Stromal cell of bone marrow (primary cell): ENCODE results near the gene SIK3.
"Not testable (repeated sequence)": the region's sequence is repeated elsewhere in the genome, so short reads cannot be mapped to it uniquely, and the experiment has no call there.

Experiments used
- DNase-seq: peaks from one replicate; pipeline ENCODE4 v3.0.0-alpha.2; 2012; ENCODE audit warnings: low read depth

SIK3 gene

DNA sequence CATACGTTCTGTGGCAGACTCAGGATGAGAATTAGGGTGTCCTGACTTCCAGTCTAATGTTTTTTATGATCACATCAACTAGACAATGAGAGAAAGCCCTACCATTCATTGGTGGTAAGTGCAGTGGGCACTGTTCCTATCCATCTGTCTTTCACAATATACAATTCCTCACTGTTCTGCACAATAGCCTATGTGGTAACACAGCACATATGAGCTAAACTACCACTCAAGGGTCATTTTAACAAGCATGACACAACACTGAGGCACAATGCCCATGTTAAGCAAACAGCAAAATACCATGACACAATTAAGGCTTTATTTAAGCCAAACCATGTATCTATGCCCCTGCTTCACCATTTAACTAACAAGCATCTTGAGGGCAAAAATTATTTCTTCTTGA lies 52.3 kb downstream of the SIK3 start:
- peak; percentile 40 for DNase-seq

DNA sequence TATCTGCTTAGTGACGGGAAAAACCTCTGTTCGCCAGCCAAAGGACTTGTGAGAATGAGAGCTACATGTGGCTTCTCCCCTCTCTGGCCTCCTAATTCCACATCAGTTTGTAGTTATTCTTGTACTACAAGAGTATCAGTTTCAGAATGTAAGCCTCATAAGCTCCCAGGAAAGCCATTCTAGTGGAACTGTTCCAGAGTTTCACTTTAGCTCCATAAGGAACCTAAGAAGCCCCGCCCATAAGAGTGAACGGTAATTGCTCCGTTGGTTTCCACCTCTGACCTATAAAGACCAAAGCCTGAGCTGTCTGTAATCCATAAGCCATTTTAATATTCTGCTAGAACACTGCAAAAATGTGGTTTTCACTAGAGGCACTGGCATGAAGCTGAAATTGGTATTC lies 53.0 kb downstream of the SIK3 start:
- DNase-seq: peak; percentile 56

DNA sequence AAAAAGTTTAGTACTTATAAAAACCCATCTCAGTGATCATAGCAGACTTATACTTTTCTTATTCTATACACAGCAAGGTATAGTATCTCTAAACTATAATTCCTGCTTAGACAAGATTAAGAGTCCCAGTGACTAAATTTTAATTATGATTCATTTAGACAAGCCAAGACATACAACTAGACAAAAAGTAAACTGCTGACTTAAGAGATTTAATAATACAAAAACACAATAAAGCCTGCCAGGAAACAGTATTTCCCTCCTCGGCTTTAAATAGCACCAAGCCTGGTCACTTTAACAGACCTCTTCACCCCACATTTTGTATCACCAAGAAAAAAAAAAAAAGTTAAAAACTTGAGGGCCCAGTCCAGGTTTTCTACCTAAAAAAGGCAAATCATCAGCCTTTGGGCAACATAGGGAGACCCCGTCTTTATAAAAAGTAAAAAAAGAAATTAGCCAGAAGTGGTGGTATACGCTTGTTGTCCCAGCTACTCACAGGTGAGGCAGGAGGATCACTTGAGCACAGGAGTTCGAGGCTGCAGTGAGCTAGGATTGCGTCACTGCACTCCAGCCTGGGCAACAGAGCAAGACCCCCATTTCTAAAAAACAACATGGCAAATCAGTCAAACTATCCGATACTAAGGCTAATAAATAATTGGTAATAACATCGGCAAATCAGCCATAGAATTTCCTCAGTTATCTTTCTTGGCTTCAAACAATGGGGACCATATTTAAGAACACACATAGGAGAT lies 53.8 kb downstream of the SIK3 start:
- no peak for DNase-seq

DNA sequence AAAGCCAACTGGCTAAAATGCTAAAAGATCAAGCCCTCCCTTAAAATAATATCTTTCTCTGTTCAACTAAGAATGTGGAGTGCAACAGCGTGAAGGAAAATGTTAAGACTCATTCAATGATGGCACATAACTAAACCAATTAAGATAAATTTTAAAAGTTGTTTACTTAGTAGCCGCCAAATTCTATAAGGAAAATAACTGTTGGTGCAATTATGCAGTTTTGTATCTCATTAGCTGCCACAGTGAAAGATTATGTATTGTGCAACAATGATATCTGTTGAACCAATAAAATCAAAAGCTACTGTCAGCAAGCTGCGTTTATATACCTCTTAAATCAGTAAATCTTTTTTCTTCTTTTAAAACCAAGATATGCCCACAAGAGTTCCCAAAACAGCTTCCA lies 55.5 kb downstream of the SIK3 start:
- DNase-seq: no peak

DNA sequence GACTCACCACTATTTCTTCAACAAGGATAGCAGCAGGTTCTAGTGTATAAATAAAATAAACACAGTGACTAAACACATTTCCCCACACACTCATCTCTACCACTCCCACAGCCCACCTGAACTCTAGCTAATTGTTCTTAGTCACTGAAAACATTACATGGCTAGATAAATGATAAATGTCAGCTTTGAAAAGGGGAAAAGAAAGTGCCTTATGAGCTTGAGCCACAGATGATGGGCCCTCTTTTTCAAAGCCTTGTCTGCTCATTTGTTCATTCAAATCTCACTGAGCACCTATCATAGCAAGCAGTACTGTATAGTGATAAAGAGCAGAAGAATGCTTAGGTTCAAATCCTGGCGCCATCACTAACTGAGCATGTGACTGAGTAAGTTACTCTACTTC lies 58.3 kb downstream of the SIK3 start:
- no peak for DNase-seq

DNA sequence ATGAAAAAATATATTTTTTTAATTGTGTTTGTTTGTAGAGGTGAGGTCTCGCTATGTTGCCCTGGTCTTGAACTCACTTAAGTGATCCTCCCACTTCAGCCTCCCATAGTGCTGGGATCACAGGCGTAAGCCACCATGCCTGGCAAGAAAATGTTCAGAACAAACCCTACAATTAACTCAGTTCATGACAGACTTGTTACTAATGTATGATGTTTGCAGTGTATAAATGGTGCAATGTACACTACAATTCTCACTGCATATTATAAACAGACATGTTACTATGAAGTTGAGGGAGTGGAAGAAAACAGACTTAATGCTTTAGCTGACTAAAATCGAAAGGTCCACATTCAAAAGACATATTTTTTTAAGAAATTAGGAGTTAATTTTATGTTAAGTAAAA lies 59.0 kb downstream of the SIK3 start:
- no peak for DNase-seq

DNA sequence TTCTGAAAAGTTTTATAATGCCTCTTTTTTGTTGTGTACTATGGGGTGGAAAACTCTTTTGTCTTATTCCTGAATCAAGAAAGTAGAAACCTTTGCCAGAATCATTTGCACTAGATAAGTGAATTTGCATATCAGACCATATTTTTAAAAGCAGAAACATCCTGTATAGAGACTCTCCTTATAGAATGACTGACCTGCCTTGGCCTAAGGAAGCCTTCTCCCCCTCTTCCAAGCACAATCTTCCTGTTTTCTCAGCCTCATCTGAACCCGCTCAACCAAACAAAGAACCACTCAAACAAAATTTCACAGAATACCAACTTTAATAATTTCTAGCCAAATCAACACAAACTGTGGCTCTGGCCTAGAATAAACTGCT lies 60.3 kb downstream of the SIK3 start:
- DNase-seq: no peak

DNA sequence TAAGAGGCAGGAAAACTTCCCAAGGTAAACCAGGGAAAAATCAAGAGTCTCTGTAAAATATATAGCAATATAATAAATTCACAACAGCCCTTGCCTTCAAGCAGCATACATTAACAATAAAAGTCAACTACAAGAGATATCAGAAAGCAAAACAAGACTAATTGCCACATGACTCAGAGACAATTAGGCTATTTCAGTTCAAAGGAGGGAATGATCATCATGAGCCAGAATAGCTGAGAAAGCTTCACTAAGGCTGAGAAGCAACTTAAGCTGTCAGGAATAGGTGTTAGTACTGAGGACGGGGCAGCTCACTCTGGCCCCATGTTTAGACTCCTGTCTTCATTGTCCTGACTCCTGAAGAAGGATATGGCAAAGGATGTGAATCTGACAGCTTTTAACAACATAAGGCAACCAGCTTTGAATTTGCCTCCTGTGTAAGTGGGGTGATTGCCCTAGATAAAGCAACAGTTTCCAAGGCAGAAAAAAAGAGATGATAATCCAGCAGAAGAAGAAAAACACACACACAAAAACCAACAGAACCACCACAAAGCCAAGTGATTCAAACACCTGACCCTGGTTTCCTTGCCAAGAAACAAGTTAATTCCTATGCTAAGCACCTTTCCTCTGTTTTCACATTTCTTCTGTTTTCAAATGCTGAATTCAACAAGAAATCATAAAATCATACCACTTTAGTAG lies 60.8 kb downstream of the SIK3 start:
- no peak for DNase-seq

DNA sequence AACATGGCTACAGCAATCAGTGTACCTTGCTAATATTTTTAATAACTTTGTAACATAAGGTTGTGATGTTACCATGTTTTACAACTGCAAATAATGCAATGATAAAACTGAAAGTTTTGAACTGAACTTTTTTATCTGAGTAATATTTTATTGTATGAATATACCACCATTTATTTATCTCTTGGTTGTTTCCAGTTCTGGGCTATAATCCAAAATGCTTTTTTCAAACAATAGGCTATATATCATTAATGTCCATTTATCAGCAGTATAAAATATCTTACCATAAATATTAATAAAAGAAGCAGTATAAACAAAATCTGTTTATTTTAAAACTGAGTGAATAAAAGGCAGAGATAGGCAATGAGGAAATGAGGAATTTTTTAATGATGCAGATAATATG lies 63.3 kb downstream of the SIK3 start:
- DNase-seq: no peak

DNA sequence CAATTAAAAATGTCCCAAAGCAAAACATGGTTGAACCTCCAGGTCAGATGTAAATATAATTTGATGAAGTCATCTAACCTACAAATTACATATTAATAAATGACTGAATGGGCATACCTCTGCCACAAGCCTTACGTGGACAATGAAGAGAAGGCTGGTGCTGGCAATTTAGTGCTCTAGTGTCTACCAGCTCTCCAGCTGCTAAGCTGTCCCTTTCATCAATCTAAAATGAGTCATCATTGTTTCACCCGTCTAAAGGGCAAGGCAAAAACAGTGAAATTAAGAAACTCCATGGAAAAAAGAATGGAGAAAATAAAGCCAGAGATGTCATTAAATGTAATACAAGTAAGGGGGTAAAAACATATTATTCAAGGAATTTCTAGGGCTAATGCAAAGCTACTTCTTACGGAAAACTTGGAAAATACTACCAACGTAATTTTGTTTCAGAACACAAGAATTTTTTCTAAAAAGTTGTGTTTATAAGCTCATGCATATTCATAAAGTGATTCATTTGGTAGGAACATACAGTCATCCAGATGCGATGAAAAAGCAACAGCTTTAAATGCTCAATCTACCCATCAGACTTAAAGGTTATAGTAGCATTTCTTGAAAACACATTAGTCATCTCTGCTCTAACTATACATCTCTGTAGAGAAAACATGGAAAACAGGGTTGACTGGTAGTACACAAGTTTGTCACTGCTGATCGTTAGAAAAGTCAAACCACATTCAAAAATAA lies 71.5 kb downstream of the SIK3 start:
- DNase-seq: no peak

DNA sequence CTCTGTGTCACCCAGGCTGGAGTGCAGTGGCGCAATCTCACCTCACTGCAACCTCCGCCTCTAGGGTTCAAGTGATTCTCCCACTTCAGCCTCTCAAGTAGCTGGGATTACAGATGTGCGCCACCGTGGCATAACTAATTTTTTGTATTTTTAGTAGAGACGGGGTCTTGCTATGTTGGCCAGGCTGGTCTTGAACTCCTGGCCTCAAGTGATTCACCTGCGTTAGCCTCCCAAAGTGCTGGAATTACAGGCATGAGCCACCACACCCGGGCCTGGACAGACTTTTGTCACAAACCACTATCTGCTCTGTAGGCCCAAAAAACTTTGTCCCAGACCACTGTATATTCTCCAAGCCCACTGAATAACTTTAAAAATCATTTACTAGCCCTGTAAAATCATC lies 74.5 kb downstream of the SIK3 start:
- not testable (repeated sequence) for DNase-seq

DNA sequence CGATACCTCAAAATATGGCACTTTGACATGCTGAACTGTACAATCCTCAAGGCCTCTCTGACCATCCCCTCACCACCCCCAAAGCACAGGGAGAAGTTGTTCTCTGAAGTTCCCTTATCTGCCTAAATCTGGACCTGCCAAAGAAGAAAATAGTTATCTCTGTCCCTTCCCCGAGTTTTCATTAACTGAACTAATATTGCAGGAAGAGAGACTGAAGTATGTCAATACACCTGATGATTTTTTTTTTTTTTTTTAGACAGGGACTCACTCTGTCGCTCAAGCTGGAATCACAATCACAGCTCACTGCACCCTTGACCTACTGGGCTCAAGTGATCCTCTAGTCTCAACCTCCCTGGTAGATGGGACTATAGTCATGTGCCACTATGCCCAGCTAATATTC lies 75.0 kb downstream of the SIK3 start:
- no peak for DNase-seq

DNA sequence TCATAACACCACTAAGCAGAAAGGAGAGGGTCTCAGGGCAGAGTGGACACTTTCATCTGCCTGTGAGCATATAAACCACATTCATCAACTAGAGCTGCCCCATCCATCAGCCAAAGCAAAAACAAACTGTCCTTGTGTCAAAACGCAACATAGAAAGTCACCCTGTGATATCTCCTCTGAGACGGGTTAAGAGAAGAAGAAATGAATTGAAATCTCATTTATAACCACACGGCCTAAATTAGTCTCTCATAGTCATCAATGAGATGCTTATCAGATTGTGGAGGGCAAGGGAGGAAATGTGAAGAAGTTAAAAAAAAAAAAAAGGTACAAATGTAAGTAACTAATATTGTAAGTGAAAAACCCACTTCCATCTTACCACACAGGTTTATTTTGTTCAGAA lies 75.7 kb downstream of the SIK3 start:
- no peak for DNase-seq

DNA sequence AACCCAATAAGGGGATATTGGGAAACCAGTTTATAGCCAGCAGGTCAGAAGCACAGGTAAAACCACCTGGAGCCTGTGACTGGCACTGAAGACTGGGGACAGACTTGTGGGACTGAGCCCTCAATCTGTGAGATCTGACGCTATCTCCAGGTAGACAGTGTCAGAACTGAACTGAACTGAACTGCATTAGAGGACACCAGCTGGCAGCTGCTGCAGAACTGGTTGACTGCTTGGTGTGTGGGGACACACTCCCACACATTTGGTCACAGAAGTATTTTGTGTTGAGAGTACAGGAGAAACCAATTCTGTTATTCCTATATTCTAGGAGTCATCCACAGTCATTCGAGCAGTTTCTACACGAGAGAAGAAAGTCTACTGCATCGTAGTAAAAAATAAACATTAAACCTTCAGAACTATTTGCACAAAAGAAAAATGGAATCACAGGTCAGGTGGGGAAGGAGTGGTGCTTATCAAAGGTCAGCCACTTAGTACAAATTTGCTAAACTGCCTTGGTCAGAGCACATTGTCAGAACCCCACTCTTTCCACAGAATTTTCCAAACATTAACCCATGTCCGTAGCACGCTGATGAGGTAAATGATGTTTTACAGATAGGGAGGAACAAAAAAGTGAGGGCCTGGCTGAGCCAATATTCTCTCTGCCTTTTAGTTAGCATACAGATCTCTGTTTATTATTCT lies 77.2 kb downstream of the SIK3 start:
- DNase-seq: no peak

DNA sequence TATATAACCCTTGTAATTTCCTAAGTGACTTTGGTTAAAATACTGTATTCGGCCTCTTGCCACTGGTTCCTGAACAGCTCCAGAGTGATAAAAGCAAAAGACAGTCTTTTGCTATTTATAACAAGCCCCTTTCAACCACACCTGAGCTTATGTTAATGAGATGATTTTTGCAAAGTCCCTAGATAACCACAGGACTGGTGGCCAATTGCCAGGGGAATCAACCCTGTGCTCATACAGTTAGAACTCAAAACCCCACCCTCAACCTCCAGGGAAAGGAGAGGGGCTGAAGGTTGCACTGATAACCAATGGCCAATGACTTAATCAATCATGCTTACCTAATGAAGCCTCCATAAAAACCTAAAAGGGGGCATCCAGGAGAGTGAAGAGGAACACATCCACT lies 77.9 kb downstream of the SIK3 start:
- DNase-seq: no peak

DNA sequence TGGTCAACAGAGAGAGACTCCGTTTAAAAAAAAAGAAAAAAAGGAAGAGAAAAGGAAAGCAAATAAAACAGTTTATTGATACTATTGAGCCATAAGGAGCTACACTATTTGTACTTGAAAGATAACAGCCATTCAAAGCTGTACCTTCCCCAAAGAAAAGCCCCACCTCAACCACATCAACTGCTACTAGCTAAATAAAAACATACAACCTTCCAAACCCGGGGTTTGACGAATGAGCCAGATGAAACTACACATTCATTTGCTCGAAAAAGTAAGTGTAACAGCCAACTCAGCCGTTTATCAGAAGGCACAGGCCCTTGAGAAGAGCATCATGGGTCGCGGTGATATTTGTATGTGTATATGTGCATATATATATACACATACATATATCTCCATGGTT lies 78.4 kb downstream of the SIK3 start:
- no peak for DNase-seq

DNA sequence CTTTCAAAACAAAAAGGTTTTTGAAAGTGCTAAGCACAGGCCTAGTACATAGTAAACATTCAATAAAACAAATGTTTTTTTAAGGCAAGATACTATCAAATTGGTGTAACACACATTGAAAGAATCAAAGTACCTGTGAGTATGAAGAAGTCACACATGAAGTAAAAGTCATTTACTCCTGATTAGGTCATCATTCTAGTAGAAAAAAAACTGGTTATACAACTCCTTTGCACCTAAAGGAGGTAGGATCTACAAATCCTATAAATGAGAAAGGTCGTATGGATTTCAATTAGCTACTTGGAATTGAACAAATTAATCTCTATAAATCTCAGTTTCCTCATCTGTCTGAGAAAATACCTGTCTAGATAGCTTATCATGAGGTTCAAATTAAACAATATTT lies 80.8 kb downstream of the SIK3 start:
- no peak for DNase-seq

DNA sequence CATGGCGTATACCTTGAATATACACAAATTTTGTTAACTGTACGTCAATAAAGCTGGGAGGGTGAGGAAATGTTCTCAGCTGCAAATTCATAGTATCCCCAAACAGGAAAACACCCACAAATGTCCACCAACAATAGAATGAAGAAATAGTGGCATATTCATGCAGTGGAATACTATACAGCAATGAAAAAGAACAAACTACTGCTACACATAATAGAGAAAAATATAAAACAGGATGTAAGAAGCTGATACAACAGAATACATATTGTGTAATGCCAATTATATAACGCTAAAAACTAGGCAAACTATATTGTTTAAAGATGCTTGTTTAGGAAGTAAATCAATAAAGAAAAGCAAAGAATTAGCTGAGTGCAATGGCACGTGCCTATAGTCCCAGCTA lies 81.5 kb downstream of the SIK3 start:
- no peak for DNase-seq

DNA sequence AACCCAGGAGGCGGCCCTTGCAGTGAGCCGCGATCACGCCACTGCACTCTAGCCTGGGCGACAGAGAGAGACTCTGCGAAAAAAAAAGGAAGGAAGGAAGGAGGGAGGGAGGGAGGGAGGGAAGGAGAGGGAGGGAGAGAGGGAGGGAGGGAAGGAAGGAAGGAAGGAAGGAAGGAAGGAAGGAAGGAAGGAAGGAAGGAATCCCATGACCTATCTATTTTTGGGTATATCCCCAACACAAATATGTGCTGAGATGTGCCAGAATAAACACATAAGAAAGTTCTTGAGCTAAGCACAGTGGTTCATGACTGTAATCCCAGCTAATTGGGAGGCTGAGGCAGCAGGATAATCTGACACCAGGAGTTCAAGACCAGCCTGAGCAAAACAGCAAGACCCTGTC lies 82.0 kb downstream of the SIK3 start:
- DNase-seq: no peak

DNA sequence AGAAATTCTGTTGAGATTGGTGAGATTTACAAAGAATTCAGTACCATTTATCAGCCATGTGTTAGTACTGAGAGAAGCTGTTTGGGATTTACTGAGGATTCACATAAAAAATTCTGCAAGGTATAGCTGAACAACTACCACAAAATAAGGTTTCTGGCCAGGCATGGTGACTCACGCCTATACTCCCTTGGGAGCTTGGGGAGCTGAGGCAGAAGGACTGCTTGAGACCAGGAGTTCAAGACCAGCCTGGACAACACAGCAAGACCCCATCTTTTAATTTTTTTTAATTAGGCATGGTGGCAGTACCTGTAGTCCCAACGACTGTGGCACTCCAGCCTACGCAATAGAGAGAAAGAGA lies 86.7 kb downstream of the SIK3 start:
- peak; percentile 38 for DNase-seq

DNA sequence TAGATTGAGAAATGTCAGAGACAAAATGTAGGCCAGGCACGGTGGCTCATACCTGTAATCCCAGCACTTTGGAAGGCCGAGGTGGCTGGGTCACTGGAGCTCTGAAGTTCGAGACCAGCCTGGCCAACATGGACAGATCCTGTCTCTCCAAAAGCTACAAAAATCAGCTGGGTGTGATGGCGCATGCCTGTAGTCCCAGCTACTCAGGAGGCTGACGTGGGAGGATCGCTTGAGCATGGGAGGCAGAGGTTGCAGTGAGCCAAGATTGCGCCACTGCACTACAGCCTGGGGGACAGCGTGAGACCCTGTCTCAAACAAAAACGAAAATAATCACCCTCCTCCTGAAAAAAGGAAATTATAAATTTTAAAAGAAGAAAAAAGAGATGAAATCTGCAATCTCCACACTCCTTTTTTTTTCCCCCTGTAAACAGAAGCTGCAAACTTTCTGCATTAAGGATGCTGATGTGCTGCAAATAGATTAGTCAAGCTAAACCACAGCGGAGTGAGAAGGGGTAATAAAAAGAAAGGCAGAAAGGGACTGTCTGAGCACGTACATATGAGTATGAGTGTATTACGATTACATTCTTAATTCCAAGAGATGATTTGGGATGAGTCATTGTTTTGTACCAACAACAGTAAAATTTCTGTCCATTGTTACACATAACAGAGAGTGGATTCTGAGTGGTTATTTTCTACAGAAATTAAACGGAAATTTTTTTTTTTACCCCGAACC lies 87.3 kb downstream of the SIK3 start:
- DNase-seq: peak; percentile 78
